ENCODE measurements around the gene ACACB.
A peak's percentile ranks its signal among the peaks of the same experiment; 100 is the strongest.
"Not testable (repeated sequence)": the region's sequence is repeated elsewhere in the genome, so short reads cannot be mapped to it uniquely, and the experiment has no call there.

ACACB gene

DNA sequence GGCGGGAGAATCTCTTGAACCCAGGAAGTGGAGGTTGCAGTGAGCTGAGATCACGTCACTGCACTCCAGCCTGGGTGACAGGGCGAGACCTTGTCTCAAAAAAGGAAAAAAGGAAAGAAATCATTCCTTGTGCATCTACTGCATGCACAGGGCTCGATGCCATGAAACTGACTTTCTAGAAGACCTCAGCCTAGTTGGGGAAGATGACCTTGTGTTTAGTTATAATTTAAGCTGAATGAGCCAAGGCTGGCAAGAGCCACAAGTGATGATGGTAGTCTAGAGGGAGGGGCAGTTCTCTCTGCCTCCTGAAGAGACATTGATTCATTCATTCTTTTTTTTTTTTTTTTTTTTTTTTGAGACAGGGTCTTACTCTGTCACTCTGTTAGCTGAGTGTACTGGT, 24.2 kb downstream of the ACACB start:
- no peak for DNase-seq (ENCODE audit: low read depth in 2 of 2)

DNA sequence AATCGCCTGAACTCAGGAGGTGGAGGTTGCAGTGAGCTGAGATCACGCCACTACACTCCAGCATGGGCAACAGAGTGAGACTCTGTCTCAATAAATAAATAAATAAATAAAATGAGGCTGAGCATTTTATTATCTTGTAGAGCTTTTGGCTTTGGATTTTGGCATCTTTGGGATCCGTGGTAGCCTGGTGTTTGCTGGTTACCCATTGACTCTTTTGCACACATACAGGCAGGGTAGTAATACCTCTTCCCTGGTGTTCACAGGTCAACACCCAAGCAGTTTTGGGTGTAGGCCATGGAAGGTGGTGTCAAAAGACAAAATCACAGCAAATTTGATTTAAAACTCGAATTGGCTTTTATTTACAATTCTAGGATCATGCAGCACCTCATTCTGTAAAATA, 27.8 kb downstream of the ACACB start:
- no peak for DNase-seq (ENCODE audit: low read depth in 2 of 2)

DNA sequence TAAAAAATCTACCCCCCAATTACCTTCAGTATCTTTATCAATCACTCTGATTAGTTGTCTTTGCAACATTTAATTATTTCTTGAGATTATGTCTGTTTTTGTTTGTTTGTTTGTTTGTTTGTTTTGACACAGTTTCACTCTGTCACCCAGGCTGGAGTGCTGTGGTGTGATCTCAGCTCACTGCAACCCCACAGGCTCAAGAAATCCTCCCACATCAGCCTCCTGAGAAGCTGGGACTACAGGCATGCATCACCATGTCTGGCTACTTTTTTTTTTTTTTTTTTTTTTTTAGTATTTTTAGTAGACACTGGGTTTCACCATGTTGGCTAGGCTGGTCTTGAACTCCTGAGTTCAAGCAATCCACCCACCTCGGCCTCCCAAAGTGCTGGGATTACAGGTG, 30.7 kb downstream of the ACACB start:
- not testable (repeated sequence) for DNase-seq (ENCODE audit: low read depth in 2 of 2)

DNA sequence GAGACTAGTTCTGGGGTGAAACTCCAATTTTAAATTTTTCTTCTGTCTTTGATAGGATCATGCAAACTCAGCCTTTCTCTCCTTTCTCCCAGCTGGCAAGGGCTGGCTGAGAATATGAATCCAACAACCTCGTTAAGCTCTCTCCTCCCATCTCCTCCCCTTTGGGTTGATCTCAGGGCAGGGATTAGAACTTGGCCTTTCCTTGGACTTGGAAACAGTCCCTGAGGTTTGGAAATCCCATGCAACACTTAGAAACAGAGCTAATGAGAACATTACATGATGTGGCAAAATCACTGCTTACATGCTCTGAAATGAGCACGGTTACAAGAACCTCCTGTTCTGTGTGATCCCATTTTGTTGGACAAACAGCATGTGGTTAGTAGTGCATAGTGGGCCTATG, 31.6 kb downstream of the ACACB start:
- DNase-seq (ENCODE audit: low read depth in 2 of 2) = no peak

DNA sequence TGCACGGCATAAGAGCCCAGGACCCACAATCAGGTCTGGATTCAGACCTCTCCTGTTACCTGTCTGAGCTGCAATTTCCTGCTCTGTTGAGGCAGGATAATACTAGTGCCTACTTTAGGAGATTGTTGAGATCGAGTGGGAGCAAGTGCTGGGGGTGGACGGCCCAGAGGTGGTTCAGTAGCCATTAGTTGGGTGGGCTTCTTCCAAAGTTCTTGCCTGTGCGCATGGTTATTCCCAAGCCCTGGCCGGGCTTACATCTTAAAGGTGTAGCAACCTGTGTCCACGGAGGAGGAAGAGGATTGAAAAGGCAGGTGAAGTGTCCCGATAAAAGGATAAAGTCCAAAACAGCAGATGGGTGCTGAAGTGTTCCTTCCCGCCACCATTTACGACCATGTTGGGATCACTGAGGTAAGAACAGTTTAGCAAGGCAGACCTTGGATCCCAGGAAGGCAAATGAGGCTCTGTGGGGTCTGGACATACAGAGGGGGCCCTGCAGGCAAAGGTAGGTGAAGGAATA, 33.8 kb downstream of the ACACB start:
- DNase-seq (ENCODE audit: low read depth in 2 of 2) = no peak

DNA sequence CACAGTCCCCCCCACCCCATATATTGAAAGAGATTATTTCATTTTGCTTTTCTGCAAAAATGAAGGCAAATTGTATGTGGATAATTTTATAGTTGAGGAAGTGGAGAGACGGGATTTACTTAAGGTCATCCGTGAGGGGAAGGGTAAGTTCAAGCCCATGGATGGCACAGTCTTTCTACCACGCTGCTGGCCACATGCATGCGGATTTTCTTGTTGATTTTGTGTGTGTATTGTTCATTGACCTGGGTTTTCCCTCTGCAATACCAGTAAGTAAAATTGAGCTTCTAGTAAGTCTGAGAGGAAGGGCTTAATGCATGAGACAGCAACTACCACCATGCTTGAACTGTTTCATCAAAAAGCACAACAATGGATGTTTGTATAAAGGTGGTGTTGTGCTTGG, 35.1 kb downstream of the ACACB start:
- DNase-seq (ENCODE audit: low read depth in 2 of 2) = no peak

DNA sequence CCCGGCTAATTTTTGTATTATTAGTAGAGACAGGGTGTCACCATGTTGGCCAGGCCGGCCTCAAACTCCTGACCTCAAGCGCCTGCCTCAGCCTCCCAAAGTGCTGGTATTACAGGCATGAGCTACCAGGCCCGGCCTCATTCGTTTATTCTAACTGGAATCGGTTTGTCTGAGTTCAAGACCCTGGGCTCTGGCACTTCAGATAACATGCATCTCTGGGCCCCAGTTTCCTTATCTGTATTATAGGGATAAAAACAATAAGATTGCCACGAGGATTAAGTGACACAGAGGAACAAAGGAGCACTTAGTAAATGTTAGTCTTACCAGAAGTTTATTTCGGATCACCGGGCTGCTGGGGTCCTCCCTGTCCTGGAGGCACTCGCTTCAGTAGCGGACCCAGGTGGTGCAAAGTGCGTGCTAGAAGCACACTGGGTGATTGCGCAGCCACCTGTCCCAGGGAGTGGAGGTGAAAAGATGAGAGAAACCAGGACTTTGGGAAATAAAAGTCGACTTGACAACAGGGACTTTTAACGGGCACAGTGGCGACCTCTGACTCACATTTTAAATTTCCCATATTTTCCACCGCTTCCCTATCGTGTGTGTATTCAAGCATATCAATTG, 37.5 kb downstream of the ACACB start:
- DNase-seq (ENCODE audit: low read depth in 2 of 2) = no peak

DNA sequence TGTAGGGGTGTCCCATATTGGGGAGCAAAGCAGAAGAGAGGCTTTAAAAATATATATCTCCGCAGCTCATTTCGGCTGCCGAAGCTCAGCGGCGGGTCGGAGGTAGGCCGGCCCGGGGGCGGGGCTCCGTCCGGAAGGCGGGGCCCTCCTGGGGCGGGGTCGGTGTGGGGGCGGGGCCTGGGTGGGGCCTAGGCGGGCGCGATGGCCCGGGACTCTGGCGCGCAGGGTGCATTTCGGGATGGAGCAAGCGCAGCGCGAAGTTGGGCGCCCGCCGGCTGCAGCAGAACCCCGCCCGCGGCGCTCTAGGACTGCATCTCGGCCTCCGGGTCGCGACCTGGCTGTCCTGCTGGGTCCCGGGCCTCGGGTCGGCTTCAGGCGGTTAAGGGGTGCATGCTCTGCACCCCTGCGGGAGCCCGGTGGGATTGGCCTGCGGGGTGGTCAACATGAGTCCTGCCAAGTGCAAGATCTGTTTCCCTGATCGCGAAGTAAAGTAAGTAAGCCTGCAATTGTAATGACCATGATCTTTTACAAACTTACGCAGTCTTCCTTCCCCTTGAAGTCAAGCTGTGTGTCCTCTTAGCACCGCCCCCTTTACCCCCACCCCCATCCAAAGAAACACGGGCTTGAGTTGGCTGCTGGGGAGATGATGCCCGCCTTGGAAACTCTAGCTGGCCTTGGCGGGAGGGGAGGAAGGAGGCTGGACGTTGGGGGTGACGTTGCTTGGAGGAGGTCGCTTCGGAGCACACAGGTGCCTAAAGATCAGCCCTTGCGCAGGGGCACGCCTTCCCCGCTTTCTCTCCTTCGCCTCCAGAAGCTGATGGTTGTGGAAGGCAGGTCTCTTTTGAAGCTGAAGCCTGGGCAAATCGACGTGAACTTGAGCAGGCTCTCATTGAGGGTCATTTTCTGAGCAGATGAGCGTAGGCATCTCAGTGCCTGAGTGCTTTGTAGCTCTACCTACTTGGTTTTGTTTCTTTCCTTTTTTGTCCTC, 38.4 kb downstream of the ACACB start:
- peak; percentile 70 to 71 for DNase-seq (ENCODE audit: low read depth in 2 of 2)

DNA sequence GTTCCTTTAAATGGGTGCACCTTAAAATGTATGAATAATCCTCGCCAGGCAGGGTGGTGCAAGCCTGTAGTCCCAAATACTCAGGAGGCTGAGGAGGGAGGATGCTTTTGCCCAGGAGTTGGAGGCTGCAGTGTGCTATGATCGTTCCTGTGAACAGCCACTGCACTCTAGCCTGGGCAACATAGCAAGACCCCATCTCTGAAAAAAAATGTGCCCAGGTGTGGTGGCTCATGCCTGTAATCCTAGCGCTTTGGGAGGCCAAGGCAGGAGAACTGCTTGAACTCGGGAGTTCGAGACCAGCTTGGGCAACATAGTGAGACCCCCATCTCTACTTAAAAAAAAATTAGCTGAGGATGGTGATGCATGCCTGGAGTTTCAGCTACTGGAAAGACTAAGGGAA, 39.6 kb downstream of the ACACB start:
- no peak for DNase-seq (ENCODE audit: low read depth in 2 of 2)

DNA sequence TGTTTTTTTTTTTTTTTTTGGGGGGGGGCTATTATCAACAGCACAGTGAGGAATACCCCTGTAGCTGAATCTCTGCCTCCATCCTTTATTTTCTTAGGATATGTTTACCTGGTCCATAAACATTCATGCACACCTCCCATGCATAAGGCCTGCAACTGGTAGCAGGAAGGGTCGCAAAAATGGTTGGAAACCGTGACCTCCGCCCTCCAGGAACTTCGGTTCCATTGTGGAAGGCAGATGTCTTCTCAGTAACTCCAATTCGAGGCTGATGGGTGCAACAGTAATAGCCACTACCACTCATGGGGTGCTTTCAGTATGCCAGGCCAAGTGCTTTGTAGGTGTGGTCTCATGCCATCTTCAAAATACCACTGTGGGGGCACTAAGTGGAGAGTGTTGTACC, 40.2 kb downstream of the ACACB start:
- DNase-seq (ENCODE audit: low read depth in 2 of 2) = no peak

DNA sequence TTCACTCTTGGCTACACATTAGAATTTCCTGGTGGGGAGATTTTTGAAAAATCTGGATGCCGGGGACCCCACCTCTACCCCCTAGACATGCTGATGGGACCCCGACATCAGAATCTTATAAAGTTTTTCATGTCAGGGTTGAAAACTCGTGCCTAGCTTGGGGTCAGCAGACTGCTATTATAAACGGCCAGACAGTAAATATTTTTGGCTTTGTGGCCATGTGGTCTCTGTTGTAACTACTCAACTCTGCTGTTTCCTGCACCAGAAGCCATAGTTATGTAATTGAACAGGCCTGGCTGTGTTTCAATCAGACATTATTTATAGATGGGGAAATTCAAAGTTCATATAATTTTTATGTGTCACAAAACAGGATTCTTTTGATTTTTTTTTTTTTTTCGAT, 41.6 kb downstream of the ACACB start:
- no peak for DNase-seq (ENCODE audit: low read depth in 2 of 2)

DNA sequence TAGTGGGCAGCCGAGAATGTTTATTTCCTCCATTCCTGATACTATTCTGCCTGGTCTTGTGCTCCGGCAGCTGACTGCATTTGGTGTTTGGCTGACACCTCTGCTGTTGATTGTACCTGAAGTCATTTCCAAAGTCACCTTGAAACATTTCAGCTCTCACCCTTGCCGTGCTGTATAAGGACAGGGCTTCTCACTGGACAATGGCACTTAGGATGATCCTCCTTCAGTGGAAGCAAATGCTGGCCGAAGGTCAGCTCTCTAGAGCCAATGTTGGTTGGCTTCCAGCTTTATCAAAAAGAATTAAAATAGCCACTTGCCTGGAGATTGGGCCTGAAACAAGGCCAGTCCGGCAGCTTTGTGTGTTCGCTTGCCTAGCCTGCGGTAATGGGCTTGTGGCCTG, 44.0 kb downstream of the ACACB start:
- DNase-seq (ENCODE audit: low read depth in 2 of 2) = no peak

DNA sequence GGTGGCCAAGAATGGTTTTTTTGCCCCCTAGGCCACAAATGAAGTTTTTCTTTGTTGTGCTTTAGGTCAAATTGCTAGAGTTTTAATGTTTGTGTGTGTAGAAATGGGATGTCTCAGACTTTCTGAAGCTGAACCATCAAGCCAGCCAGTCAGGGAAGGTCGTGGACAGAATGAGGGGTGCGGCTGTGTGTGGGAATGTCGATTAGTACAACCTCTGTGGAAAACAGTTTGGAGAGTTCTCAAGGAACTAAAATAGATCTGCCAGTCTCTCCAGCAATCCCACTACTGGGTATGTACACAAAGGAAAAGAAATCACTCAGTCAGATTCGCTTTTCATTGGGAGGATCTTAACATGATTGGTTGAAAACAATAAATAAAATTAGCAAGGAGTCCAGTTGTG, 44.5 kb downstream of the ACACB start:
- no peak for DNase-seq (ENCODE audit: low read depth in 2 of 2)

DNA sequence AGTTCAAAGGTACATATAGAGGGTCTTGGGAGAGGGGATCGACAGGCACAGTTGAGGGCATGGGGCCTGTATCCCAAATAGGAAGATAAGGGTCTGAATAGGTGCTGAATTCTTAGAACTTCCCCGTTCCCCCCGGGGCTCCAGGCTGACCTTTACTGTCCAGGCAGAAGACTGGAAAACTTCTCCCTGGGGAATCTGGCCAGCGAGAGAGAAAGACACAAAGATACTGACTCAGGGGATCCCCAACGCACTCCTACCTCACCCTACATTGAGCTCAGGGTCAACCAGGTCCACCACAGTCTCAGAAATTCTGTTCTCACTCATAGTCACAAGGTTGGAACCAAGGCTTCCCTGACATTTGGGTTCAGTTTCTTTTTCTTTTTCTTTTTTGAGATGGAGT, 46.2 kb downstream of the ACACB start:
- DNase-seq (ENCODE audit: low read depth in 2 of 2) = no peak

DNA sequence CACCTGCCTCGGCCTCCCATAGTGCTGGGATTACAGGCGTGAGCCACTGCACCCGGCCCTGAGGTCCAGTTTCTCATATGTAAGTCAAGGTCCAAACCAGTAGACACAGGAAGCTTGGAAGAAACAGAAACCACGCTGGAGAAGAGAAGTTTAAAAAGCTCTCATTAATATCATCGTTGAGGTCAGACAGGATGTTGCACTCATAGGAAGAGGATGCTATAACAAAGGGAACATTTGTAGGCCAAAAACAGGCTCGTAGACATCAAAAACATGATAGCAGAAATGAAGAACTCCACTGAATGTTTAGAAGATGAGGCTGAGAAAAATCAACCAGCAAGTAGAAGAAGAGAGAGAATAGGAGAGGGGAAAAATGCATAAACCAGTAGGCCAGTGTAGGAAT, 46.8 kb downstream of the ACACB start:
- DNase-seq (ENCODE audit: low read depth in 2 of 2) = no peak

DNA sequence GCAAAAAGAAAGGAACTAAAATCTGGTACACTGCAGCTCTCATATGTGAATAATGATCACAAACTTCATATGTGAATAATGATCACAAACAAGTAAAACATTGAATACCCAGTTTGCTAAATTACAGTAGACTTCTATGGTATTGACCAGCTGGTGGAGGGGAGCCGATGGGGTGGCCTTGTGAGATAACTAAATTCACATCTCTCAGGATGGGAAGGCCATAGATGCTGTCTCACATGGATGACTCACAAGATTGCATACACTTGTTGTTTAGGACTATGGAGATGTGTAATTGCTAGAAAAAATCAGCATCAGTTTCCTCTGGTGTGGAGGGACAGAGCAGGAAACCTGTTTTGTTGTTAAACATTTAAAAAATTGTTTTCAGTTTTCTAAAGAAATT, 49.2 kb downstream of the ACACB start:
- no peak for DNase-seq (ENCODE audit: low read depth in 2 of 2)

DNA sequence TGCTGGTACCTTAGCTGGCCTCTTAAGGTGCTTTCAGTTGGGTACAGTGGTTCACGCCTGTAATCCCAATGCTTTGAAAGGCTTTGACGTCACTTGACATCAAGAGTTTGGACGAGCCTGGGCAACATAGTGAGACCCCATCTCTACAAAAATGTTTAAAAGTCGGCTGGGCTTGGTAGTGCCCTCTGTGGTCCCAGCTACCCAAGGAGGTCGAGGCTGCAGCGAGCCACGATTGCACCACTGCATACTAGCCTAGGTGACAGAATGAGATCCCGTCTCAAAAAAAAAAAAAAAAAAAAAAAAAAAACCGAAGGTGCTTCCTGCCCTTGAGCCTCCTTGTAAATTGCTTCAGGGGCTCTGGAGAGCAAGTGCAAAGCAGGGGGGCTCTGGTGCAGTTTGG, 50.0 kb downstream of the ACACB start:
- DNase-seq (ENCODE audit: low read depth in 2 of 2) = no peak

DNA sequence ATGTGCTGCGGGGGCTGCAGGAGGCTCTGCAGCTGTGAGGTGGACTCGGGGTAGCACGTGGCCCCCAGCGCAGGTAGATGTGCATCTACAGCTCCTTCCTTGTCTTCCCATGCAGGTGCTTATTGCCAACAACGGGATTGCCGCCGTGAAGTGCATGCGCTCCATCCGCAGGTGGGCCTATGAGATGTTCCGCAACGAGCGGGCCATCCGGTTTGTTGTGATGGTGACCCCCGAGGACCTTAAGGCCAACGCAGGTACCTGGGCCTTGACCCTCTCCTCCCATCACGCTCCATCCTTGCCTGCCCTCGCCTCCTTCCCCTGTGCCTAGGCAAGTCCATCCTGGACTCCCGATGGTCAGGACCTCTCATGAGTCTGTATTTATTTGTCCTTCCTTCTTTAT, 51.4 kb downstream of the ACACB start:
- no peak for DNase-seq (ENCODE audit: low read depth in 2 of 2)

DNA sequence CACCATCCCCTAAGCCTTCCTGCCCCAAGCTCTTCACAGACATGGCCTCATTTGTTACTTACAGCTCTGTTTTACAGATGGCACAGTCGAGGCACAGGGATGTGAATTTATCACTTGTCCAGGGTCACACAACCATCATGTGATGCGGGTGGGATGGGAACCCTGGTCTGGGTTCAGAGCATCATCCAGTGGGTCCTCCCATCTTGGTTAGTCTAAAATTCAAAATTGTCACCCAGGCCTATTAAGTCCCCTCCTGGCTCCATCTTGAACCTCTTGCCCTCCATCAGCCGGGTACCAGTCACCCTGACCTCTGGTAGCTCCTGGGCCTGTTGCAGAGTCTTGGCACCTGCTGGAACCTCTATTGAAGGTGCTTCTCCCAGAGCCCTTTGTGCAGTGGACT, 52.9 kb downstream of the ACACB start:
- DNase-seq (ENCODE audit: low read depth in 2 of 2) = no peak

DNA sequence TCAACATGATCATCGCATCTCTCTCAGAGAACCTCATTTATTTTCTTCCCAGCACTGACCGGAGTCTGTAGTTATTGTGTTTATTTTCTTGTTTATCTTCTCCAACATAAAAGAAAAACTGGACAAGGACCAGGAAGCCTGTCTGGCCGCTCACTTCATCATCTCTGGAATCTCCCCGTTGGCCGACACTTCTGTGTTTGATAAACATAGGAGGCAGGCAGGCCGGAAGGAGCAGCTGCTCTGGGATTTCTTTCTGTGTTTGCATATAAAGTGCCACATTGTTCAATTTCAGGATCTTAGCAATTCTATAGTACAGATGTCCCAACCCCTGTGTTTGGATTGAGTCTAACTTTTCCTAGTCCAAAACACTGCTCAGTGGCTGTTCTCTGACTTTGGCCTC, 53.3 kb downstream of the ACACB start:
- DNase-seq (ENCODE audit: low read depth in 2 of 2) = no peak

DNA sequence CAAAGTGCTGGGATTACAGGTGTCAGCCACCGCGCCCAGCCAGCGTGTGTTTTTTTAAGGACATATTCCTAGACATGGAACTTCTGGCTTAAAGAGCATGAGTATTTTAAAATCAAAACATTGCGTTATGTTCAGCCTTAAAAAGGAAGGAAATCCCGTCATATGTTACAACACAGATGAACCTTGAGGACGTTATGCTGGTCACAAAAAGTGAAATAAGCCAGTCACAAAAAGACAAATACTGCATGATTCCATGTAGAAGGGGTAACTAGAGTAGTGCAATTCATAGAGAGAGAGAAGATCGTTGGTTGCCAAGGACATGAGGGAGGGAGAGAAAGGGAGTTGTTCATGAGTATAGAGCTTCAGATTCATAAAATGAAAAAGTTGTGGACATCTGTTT, 53.9 kb downstream of the ACACB start:
- no peak for DNase-seq (ENCODE audit: low read depth in 2 of 2)

DNA sequence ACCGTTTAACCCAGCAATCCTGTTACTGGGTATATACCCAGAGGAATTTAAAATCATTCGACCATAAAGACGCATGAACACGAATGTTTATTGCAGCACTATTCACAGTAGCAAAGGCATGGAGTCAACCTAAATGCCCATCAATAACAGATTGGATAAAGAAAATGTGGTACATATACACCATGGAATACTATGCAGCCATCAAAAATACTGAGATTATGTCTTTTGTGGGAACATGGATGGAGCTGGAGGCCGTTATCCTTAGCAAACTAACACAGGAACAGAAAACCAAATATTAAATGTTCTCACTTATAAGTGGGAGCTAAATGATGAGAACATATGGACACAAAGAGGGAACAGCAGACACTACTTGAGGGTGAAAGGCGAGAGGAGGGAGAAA, 56.4 kb downstream of the ACACB start:
- DNase-seq (ENCODE audit: low read depth in 2 of 2) = not testable (repeated sequence)

Data from stimulated activated CD8-positive, alpha-beta memory T cell treated with anti-CD3 and anti-CD28 coated beads, Interleukin-15, amount 100 ng/mL, for 48 hours (primary cell).